NB4 (cell line): Measurements from ENCODE around the gene GALNT12.

Experiments
- POLR2A ChIP-seq: IDR thresholded peaks from 2 replicates; pipeline ENCODE4 v1.6.1; 2011; ENCODE audit warnings: mild to moderate bottlenecking; ENCODE audit not compliant: insufficient read length; ENCODE audit errors: extremely low read depth
- TF ChIP-seq, protein P1 (sequence below): IDR thresholded peaks from one replicate; pipeline ENCODE4 v1.5.1; 2012; ENCODE audit warnings: low read depth, low read length
- TF ChIP-seq, protein P2 (sequence below): IDR thresholded peaks from 2 replicates; pipeline ENCODE4 v1.6.1; 2011; ENCODE audit warnings: low read depth, low read length

GRCh38 chr9:98865284-98865875 is 57.9 kb downstream of the GALNT12 start:
- TF ChIP-seq, protein P1, sequence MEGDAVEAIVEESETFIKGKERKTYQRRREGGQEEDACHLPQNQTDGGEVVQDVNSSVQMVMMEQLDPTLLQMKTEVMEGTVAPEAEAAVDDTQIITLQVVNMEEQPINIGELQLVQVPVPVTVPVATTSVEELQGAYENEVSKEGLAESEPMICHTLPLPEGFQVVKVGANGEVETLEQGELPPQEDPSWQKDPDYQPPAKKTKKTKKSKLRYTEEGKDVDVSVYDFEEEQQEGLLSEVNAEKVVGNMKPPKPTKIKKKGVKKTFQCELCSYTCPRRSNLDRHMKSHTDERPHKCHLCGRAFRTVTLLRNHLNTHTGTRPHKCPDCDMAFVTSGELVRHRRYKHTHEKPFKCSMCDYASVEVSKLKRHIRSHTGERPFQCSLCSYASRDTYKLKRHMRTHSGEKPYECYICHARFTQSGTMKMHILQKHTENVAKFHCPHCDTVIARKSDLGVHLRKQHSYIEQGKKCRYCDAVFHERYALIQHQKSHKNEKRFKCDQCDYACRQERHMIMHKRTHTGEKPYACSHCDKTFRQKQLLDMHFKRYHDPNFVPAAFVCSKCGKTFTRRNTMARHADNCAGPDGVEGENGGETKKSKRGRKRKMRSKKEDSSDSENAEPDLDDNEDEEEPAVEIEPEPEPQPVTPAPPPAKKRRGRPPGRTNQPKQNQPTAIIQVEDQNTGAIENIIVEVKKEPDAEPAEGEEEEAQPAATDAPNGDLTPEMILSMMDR, result no peak
- TF ChIP-seq, protein P2, sequence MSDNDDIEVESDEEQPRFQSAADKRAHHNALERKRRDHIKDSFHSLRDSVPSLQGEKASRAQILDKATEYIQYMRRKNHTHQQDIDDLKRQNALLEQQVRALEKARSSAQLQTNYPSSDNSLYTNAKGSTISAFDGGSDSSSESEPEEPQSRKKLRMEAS, result no peak
- TF ChIP-seq POLR2A, result no peak
